Measurements from ENCODE around the gene TLE5.

DNA sequence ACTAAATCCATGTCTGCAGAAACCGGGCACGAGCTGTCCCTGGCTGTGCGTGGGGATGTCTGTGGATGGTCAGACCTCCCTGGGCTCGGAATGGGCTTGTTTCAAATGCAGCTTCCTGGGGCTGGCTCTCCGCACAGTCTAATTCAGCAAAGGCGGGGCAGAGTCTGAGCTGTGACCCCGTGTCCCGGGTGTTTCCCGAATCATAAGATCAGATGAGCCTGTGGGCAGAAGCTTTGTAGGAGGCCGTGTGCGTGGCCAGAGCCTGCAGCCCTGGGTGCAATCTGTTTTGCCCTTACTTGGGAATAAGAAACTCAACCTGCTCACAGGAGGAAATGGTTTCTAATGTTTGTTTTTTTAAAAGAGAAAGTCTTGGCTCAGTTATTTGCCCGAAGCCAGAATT is 18.0 kb upstream of the TLE5 start:
- TF ChIP-seq, protein P1, sequence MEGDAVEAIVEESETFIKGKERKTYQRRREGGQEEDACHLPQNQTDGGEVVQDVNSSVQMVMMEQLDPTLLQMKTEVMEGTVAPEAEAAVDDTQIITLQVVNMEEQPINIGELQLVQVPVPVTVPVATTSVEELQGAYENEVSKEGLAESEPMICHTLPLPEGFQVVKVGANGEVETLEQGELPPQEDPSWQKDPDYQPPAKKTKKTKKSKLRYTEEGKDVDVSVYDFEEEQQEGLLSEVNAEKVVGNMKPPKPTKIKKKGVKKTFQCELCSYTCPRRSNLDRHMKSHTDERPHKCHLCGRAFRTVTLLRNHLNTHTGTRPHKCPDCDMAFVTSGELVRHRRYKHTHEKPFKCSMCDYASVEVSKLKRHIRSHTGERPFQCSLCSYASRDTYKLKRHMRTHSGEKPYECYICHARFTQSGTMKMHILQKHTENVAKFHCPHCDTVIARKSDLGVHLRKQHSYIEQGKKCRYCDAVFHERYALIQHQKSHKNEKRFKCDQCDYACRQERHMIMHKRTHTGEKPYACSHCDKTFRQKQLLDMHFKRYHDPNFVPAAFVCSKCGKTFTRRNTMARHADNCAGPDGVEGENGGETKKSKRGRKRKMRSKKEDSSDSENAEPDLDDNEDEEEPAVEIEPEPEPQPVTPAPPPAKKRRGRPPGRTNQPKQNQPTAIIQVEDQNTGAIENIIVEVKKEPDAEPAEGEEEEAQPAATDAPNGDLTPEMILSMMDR (conservative IDR thresholded peaks at IDR 0.05; ENCODE audit: low read depth, low read length): no peak
- no peak for TF ChIP-seq EZH2 (IDR thresholded peaks at IDR 0.05; ENCODE audit: borderline replicate concordance, low read depth, low read length, poor library complexity, severe bottlenecking)

Measured in A673 (cell line).